Hepatocyte (in vitro differentiated cells): Measurements from ENCODE around the gene CALCB. TPM values are rescaled to one million over a fixed set of nuclear protein-coding genes. Genes with fewer than 3 reads are reported as not detected.

Source experiments
- DNase-seq: peaks from one replicate; pipeline ENCODE4 v3.0.0-alpha.2; 2016; ENCODE audit warnings: low spot score
- H2AFZ ChIP-seq: fragments of 200-600 bp; sonication (generic); 2 replicates; pipeline ENCODE4 v1.6.0; 2016; ENCODE audit warnings: antibody characterized with exemption, mild to moderate bottlenecking
- H3K27ac ChIP-seq: fragments of 200-600 bp; sonication (generic); 2 replicates; pipeline ENCODE4 v1.5.1; 2016; ENCODE audit warnings: mild to moderate bottlenecking
- H3K27me3 ChIP-seq: fragments of 200-600 bp; sonication (generic); 2 replicates; pipeline ENCODE4 v1.6.1; 2016
- H3K36me3 ChIP-seq: fragments of 200-600 bp; sonication (generic); replicated peaks from 2 replicates; pipeline ENCODE4 v1.5.1; 2016; ENCODE audit warnings: low read depth; ENCODE audit not compliant: insufficient read depth
- H3K4me1 ChIP-seq: fragments of 200-600 bp; sonication (generic); 2 replicates; pipeline ENCODE4 v1.5.1; 2016; ENCODE audit warnings: mild to moderate bottlenecking, moderate library complexity; ENCODE audit not compliant: insufficient read depth
- H3K4me2 ChIP-seq: fragments of 200-600 bp; sonication (generic); 2 replicates; pipeline ENCODE4 v1.6.0; 2016
- H3K4me3 ChIP-seq: fragments of 200-600 bp; sonication (generic); 2 replicates; pipeline ENCODE4 v1.5.1; 2016; ENCODE audit warnings: mild to moderate bottlenecking
- H3K79me2 ChIP-seq: fragments of 200-600 bp; sonication (generic); 2 replicates; pipeline ENCODE4 v1.6.0; 2017; ENCODE audit warnings: mild to moderate bottlenecking
- H3K9me2 ChIP-seq: fragments of 200-600 bp; sonication (generic); replicated peaks from 2 replicates; pipeline ENCODE4 v1.6.0; 2017; ENCODE audit warnings: mild to moderate bottlenecking; ENCODE audit not compliant: insufficient read depth
- H3K9me3 ChIP-seq: fragments of 200-600 bp; sonication (generic); 2 replicates; pipeline ENCODE4 v1.5.1; 2016; ENCODE audit warnings: low read depth, mild to moderate bottlenecking
- H4K20me1 ChIP-seq: fragments of 200-600 bp; sonication (generic); 2 replicates; pipeline ENCODE4 v1.6.0; 2016; ENCODE audit warnings: mild to moderate bottlenecking; ENCODE audit not compliant: insufficient read depth, poor library complexity, severe bottlenecking
- CTCF ChIP-seq: fragments of 200-600 bp; sonication (generic); IDR thresholded peaks from 2 replicates; pipeline ENCODE4 v1.5.1; 2016; ENCODE audit warnings: antibody characterized with exemption, mild to moderate bottlenecking; ENCODE audit not compliant: poor library complexity
- EZH2 ChIP-seq: fragments of 200-600 bp; sonication (generic); IDR thresholded peaks from 2 replicates; pipeline ENCODE4 v1.6.1; 2016; ENCODE audit warnings: antibody characterized with exemption, mild to moderate bottlenecking, borderline replicate concordance
- EZH2phosphoT487 ChIP-seq: fragments of 200-600 bp; sonication (generic); IDR thresholded peaks from one replicate; pipeline ENCODE4 v1.6.1; 2018; ENCODE audit warnings: antibody characterized with exemption, mild to moderate bottlenecking, low read depth, moderate library complexity; ENCODE audit not compliant: unreplicated experiment, severe bottlenecking
- WGBS: methylation state at CpG from one replicate; pipeline ENCODE4 v1.1.6; 2016; ENCODE audit warnings: low lambda C conversion rate; ENCODE audit errors: missing lambda C conversion rate; 5-methylcytosine and 5-hydroxymethylcytosine counted together
- polyA plus RNA-seq: library from polyadenylated mRNA; unstranded; fragments of >200 nt; fragmentation: Nextera tagmentation; extraction: Ambion mirVana; gene quantifications from 2 replicates; pipeline ENCODE4 v1.2.1, GENCODE V29; 2016
- total RNA-seq: library from RNA; depleted of rRNA; stranded (reverse); fragments of >200 nt; gene quantifications from 2 replicates; pipeline ENCODE4 v1.2.3, GENCODE V29; 2014

CALCB gene
- total and polyA plus RNA-seq, 2 experiments from 2014 or later = 0.13 to 0.50 TPM

GRCh38 chr11:15111215-15111614 is 37.8 kb downstream of the CALCB start:
- Histone ChIP-seq H3K9me3 (no peaks in the 10 kb centered on the region), H3K4me3 (no peak overlapping the region), H3K4me2 (no peak overlapping the region), H4K20me1 (no peaks in the 10 kb centered on the region), H2AFZ (no peak overlapping the region), H3K4me1 (peaks cover 5% of the 10 kb centered on the region), H3K9me2 (no peaks in the 10 kb centered on the region), H3K27me3 (peaks cover 26% of the 10 kb centered on the region), H3K27ac (no peak overlapping the region), H3K79me2 (no peaks in the 10 kb centered on the region), H3K36me3 (no peaks in the 10 kb centered on the region)
- DNase-seq = no peak
- WGBS = 94% methylated on average over 3 of the region's 3 CpGs
- TF ChIP-seq EZH2 (no peak), EZH2phosphoT487 (no peak), CTCF (no peak)

GRCh38 chr11:15112131-15112541 is 38.7 kb downstream of the CALCB start:
- Histone ChIP-seq H3K79me2 (no peaks in the 10 kb centered on the region), H3K27me3 (peaks cover 29% of the 10 kb centered on the region), H3K9me2 (no peaks in the 10 kb centered on the region), H3K9me3 (no peaks in the 10 kb centered on the region), H2AFZ (no peak overlapping the region), H4K20me1 (no peaks in the 10 kb centered on the region), H3K27ac (no peak overlapping the region), H3K4me1 (peaks cover 5% of the 10 kb centered on the region), H3K4me2 (no peak overlapping the region), H3K4me3 (no peak overlapping the region), H3K36me3 (no peaks in the 10 kb centered on the region)
- no peak for DNase-seq
- WGBS = 85% methylated on average over 8 of the region's 8 CpGs
- TF ChIP-seq EZH2phosphoT487 (no peak), CTCF (no peak), EZH2 (no peak)

GRCh38 chr11:15113381-15113780 is 40.0 kb downstream of the CALCB start:
- H3K9me3 ChIP-seq = no peaks in the 10 kb centered on the region
- H4K20me1 ChIP-seq = no peaks in the 10 kb centered on the region
- WGBS = 90% methylated on average over 5 of the region's 5 CpGs
- peaks cover 29% of the 10 kb centered on the region for H3K27me3 ChIP-seq
- H3K79me2 ChIP-seq = no peaks in the 10 kb centered on the region
- H2AFZ ChIP-seq = no peak overlapping the region
- H3K4me3 ChIP-seq = no peak overlapping the region
- H3K27ac ChIP-seq = no peak overlapping the region
- H3K4me2 ChIP-seq = no peak overlapping the region
- no peaks in the 10 kb centered on the region for H3K36me3 ChIP-seq
- peaks cover 5% of the 10 kb centered on the region for H3K4me1 ChIP-seq
- no peak for DNase-seq
- H3K9me2 ChIP-seq = no peaks in the 10 kb centered on the region
- TF ChIP-seq EZH2 = no peak
- TF ChIP-seq CTCF = no peak
- TF ChIP-seq EZH2phosphoT487 = no peak
